ENCODE data around the gene ADIPOR2. TPM values are rescaled to one million over a fixed set of nuclear protein-coding genes. Genes with fewer than 3 reads are reported as not detected.

The ADIPOR2 gene
- total RNA-seq, 1 donor from 2014 or later, result 43.5 TPM

GRCh38 chr12:1800401-1801302 lies 109.8 kb downstream of the ADIPOR2 start:
- Mint-ChIP-seq H3K4me3 (ENCODE audit: unreplicated experiment) (no peak overlapping the region), H3K27ac (ENCODE audit: unreplicated experiment) (no peak overlapping the region), H3K4me1 (ENCODE audit: unreplicated experiment) (peaks cover 17% of the 10 kb centered on the region), H3K36me3 (ENCODE audit: unreplicated experiment) (no peaks in the 10 kb centered on the region), H3K27me3 (ENCODE audit: unreplicated experiment) (no peaks in the 10 kb centered on the region), H3K9me3 (ENCODE audit: unreplicated experiment) (no peaks in the 10 kb centered on the region)
- no peak for DNase-seq (ENCODE audit: extremely low spot score, unreplicated experiment)
- peak; percentile 14 for TF ChIP-seq CTCF (IDR thresholded peaks at IDR 0.05)

DNA sequence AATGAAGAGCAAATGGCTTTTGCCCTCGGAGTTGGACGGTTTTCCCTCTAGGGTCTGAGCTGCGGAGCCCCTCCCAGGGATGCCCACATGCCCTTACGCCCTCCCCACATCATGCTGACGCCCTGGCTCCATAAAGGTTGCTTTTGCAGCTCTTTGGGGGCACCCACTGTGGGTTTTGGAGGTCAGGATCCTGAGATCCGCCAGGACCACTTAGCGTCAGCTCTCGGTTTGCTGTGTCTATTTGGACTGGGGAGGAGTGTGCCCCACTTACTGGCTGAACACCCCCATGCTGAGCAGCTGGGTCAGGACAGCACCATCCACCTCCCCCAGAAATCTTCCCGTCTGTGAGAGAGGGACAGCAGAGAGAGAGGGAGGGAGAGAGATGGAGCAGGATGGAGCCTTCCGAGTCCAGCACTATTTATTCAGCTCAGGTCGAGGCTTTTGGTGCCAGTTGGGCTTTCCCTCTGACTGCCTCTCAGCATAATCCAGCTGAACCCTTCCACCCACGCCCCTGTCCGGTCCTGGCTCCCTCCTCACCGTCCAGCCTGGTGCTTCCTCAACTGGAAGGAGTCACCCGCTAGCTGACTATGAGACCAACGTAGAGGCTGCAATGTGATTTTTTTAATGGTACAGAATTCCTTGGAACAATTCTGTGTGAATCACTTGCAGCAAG lies 110.6 kb downstream of the ADIPOR2 start:
- no peaks in the 10 kb centered on the region for H3K9me3 Mint-ChIP-seq (ENCODE audit: unreplicated experiment)
- H3K27ac Mint-ChIP-seq (ENCODE audit: unreplicated experiment), result no peak overlapping the region
- no peaks in the 10 kb centered on the region for H3K36me3 Mint-ChIP-seq (ENCODE audit: unreplicated experiment)
- no peaks in the 10 kb centered on the region for H3K27me3 Mint-ChIP-seq (ENCODE audit: unreplicated experiment)
- no peak overlapping the region for H3K4me3 Mint-ChIP-seq (ENCODE audit: unreplicated experiment)
- TF ChIP-seq CTCF (IDR thresholded peaks at IDR 0.05), result no peak
- DNase-seq (ENCODE audit: extremely low spot score, unreplicated experiment), result no peak
- H3K4me1 Mint-ChIP-seq (ENCODE audit: unreplicated experiment), result peaks cover 13% of the 10 kb centered on the region

DNA sequence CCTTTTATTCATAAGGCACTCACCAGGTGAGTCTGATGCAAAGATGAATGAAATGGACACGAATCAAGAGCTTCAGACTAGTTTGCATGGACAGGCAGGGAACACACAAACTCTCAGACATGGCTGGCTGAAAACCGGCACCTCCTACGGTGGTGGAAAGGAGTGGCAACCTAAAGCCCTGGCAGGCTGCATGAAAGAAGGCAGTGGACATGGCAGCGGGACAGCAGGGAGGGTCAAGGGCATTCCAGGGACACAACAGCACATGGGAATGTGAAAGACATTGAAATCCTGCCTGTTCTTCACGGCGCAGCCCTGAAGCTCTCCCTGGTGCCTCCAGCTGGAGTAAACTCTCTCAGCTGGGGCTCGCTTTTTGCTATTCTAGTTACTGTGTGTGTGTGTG lies 112.9 kb downstream of the ADIPOR2 start:
- Mint-ChIP-seq H3K4me1 (ENCODE audit: unreplicated experiment) (peaks cover 13% of the 10 kb centered on the region), H3K4me3 (ENCODE audit: unreplicated experiment) (no peak overlapping the region), H3K9me3 (ENCODE audit: unreplicated experiment) (no peaks in the 10 kb centered on the region), H3K36me3 (ENCODE audit: unreplicated experiment) (no peaks in the 10 kb centered on the region), H3K27ac (ENCODE audit: unreplicated experiment) (no peak overlapping the region), H3K27me3 (ENCODE audit: unreplicated experiment) (no peaks in the 10 kb centered on the region)
- DNase-seq (ENCODE audit: extremely low spot score, unreplicated experiment), result no peak
- no peak for TF ChIP-seq CTCF (IDR thresholded peaks at IDR 0.05)

DNA sequence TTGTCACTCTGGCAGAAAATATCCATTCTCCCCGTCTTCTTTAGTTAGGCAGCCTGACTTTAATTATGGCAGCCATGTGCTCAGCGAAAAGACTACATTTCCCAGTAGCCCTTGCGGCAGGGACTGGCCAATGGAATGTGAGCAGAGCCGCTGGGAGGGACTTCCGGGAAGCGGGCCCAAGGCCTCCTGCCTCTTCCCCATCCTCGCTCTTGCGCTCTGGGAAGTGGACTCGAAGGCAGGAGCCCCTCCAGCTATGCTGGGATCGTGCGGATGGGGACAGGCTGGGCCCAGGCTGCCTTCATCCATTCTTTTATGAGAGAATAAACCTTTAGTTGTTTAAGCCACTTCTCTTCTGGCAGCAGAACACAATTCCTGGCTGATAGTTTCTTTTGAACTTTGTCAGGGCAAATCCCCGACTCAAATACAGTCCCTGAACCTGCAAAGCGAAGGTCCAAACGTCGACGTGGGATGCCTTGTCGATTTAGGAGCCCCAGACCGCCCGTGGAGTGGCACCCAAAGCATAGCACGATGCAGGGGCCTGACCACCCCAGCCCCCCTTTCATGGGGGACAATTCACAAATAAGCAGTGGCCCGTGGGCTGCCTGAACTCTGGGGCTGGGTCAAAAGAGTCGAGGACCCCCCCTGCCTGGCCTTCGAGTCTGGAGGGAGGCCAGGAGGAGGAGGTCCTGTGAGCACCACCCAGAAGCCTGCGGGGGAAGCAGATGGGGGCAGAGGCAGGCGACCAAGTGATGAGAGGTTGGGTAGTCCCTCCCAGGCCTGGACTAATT lies 113.9 kb downstream of the ADIPOR2 start:
- Mint-ChIP-seq H3K27me3 (ENCODE audit: unreplicated experiment) (no peaks in the 10 kb centered on the region), H3K4me3 (ENCODE audit: unreplicated experiment) (no peak overlapping the region), H3K4me1 (ENCODE audit: unreplicated experiment) (peaks cover 16% of the 10 kb centered on the region), H3K27ac (ENCODE audit: unreplicated experiment) (peak overlapping the region; percentile 81), H3K9me3 (ENCODE audit: unreplicated experiment) (no peaks in the 10 kb centered on the region), H3K36me3 (ENCODE audit: unreplicated experiment) (no peaks in the 10 kb centered on the region)
- TF ChIP-seq CTCF (IDR thresholded peaks at IDR 0.05), result no peak
- DNase-seq (ENCODE audit: extremely low spot score, unreplicated experiment), result peak; percentile 92

Measured in osteocyte (in vitro differentiated cells).